HUES48 (cell line): ENCODE measurements around the gene UBAC1.

ENCODE experiments used
- H3K27ac ChIP-seq: one replicate; pipeline ENCODE4 v1.7.0; 2013; ENCODE audit warnings: low read depth, low read length, inconsistent platforms
- H3K27me3 ChIP-seq: 2 replicates; pipeline ENCODE4 v1.6.1; 2013; ENCODE audit warnings: mild to moderate bottlenecking, low read length; ENCODE audit not compliant: control insufficient read depth, insufficient read depth
- H3K36me3 ChIP-seq: 2 replicates; pipeline ENCODE4 v1.6.1; 2013; ENCODE audit warnings: low read length; ENCODE audit not compliant: control insufficient read depth, insufficient read depth
- H3K4me1 ChIP-seq: 2 replicates; pipeline ENCODE4 v1.6.1; 2013; ENCODE audit warnings: mild to moderate bottlenecking, low read length; ENCODE audit not compliant: control insufficient read depth, insufficient read depth
- H3K4me3 ChIP-seq: 2 replicates; pipeline ENCODE4 v1.5.1; 2013; ENCODE audit warnings: mild to moderate bottlenecking, low read depth, low read length
- H3K9ac ChIP-seq: 2 replicates; pipeline ENCODE4 v1.6.1; 2013; ENCODE audit warnings: mild to moderate bottlenecking, low read depth, low read length, moderate library complexity
- H3K9me3 ChIP-seq: 2 replicates; pipeline ENCODE4 v1.6.1; 2013; ENCODE audit warnings: low read length; ENCODE audit not compliant: control insufficient read depth, insufficient read depth

The UBAC1 gene

DNA sequence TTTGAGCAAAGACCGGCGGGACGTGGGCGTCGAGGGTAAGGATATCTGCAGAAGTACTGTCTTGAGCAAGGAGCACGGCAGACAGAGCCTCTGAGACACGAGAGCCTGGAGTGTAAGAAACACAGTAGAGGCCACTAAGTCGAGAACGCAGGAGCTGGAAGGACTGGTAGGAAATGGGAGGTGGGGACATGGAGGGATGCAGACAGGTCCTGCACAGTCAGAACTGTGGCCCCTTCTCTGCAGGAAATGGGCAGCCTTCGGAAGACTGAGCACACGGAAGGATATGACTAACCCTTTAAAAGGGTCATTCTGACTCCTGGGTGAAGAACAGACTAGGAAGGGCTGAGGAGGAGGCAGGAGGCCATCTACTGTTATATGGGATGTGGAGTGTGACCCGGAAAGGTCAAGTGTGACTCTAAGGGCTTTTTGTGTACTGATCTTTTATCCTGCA is 52.4 kb downstream of the UBAC1 start:
- no peaks in the 10 kb centered on the region for H3K27me3 ChIP-seq
- peaks cover 32% of the 10 kb centered on the region for H3K36me3 ChIP-seq
- H3K27ac ChIP-seq: no peak overlapping the region
- H3K4me1 ChIP-seq: peaks cover 13% of the 10 kb centered on the region
- H3K9me3 ChIP-seq: peaks cover 7% of the 10 kb centered on the region
- H3K4me3 ChIP-seq: peak overlapping the region; percentile 74
- H3K9ac ChIP-seq: no peak overlapping the region

DNA sequence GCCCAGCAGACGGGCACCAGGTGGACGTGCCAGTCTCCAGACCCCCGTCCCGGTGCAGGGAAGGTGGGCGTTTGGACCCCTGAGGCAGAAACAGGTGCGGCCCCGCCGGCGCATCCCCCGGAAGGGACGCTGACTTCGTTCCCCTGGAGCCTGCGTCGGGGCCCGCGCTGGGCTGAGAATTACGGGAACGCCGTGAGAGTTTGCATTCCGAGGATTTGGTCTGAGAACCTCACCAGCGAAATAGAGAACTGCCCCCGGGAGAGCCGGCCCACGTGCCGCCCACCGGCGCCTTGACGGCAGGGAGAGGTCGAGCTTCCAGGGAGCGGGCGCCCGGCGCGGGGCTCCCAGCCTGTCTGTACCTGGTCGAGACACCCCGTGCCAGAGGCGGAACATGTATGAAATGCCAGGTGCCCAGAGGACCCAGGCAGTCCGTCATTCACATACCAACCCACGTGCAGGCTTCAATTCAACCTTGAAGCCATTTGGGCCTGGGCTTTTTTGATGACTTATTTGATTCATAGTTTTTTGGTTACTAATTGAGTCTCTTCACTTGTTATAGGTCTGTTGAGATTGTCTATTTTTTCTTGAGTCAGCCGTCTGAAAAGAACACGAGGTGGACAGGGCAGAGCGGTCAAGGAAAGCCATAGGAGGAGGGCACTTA is 53.0 kb downstream of the UBAC1 start:
- H3K27me3 ChIP-seq: no peaks in the 10 kb centered on the region
- H3K27ac ChIP-seq: peak overlapping the region; percentile 42
- peaks cover 27% of the 10 kb centered on the region for H3K36me3 ChIP-seq
- H3K9ac ChIP-seq: no peak overlapping the region
- peak overlapping the region; percentile 74 for H3K4me3 ChIP-seq
- H3K4me1 ChIP-seq: peaks cover 18% of the 10 kb centered on the region
- 0 out of 2 replicates have a peak, but pooled peaks cover 2% of the 10 kb centered on the region for H3K9me3 ChIP-seq

DNA sequence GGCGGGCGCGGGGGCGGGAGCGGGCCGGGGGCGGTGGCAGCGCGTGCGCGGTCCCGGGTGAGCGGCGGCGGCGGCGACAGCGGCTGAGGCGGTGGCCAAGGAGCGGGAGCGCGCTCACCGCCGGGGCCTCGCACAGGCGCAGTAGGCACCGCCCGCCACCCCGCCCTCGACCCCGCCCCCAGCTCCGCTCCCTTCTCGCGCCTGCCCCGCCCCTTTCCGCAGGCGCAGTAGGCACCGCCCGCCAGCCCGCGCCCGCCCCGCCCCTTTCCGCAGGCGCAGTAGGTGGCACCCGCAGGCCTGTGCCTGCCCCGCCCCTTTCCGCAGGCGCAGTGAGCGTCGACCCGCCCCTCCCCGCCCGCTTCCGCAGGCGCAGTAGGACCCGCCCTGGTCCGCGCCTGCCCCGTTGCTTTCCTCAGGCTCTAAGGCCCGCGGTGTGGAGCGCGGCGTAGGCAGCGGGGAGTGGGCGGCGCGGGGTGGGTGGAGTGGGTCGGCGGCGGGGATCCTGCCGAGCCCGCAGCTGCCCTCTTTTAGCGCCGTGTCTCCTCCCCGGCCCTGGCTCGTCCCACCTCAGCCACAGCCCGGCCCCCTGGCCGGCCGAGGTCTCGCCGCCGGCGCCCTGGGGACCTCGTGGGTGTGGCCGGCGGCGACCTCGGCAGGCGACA is 53.6 kb downstream of the UBAC1 start, which contains the start of gene CAMSAP1:
TSS of gene CAMSAP1 (minus strand) at position 116 of the 662 bp plus-strand sequence. CDS start 387 bp downstream, outside the sequence.
- Histone ChIP-seq H3K9ac (peak within 1 kb of the TSS; percentile 59; the same call in 1 of the 2 replicates), H3K27ac (peak within 1 kb of the TSS; percentile 76), H3K27me3 (no peaks in the 10 kb centered on the region), H3K36me3 (peaks cover 24% of the 10 kb centered on the region), H3K9me3 (0 out of 2 replicates have a peak, but pooled peaks cover 2% of the 10 kb centered on the region), H3K4me1 (peaks cover 25% of the 10 kb centered on the region), H3K4me3 (peak within 1 kb of the TSS; percentile 80)

DNA sequence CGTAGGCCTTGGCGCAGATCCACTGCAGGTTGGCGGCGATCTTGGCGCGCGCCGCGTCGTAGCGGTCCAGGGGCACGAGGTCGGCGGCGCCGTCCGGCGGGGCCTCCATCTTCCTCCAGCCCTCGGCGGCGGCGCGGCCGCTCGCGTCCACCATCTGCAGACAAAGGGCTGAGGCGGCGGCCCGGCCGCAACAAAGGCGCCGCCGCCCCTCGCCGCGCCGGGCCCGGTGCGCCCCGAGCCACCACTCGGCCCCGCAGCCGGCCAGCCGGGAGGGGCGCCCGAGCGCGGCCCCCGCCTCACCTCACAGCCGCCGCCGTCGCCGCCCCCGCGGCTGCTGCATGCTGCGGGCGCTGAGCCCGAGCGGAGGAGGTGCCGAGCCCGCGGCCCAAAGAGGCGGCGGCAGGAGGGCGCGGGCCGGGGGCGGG is 54.2 kb downstream of the UBAC1 start:
- H3K27me3 ChIP-seq: no peaks in the 10 kb centered on the region
- H3K36me3 ChIP-seq: peaks cover 27% of the 10 kb centered on the region
- H3K27ac ChIP-seq: peak overlapping the region; percentile 76
- H3K4me3 ChIP-seq: peak overlapping the region; percentile 80; the same call in 1 of the 2 replicates
- 0 out of 2 replicates have a peak, but pooled peaks cover 2% of the 10 kb centered on the region for H3K9me3 ChIP-seq
- H3K9ac ChIP-seq: peak overlapping the region; percentile 59; the same call in 1 of the 2 replicates
- peaks cover 25% of the 10 kb centered on the region for H3K4me1 ChIP-seq

DNA sequence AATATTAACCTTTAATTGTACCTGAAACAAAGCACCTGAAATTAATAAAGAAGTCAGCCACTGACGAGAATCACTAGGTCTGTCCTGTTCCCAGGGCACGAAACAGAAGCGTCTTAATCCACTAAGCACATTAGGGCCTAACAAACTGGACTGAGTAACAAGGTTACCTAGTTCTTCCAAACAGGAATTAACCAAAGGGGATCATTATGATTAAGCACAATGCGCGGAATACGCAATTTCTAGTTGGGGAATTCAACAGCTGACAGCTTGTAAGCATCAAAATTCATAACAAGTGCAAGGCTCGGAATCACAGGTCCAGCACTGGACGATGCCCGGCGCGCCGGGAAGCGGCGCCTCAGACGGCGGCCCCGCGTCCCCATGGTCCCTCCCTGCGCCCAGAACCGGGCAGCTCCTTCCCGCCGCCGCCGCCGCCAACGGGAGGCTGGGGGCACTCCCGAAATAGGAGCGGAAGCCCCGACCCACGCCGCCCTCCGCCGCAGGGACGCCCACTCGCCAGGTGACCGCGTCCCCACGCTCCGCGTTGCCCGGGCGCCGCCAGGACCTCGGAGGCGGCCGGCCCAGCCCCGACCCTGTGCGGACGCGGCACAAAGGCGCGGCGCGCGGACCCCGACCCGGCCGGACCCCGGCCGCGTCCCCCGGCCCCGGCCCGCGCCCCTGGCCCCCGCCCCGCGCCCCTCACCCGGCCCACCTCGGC is 54.7 kb downstream of the UBAC1 start:
- Histone ChIP-seq H3K27me3 (no peaks in the 10 kb centered on the region), H3K4me3 (peak overlapping the region; percentile 80), H3K9me3 (0 out of 2 replicates have a peak, but pooled peaks cover 2% of the 10 kb centered on the region), H3K4me1 (peaks cover 25% of the 10 kb centered on the region), H3K27ac (peak overlapping the region; percentile 76), H3K36me3 (peaks cover 21% of the 10 kb centered on the region), H3K9ac (peak overlapping the region; percentile 59; the same call in 1 of the 2 replicates)

DNA sequence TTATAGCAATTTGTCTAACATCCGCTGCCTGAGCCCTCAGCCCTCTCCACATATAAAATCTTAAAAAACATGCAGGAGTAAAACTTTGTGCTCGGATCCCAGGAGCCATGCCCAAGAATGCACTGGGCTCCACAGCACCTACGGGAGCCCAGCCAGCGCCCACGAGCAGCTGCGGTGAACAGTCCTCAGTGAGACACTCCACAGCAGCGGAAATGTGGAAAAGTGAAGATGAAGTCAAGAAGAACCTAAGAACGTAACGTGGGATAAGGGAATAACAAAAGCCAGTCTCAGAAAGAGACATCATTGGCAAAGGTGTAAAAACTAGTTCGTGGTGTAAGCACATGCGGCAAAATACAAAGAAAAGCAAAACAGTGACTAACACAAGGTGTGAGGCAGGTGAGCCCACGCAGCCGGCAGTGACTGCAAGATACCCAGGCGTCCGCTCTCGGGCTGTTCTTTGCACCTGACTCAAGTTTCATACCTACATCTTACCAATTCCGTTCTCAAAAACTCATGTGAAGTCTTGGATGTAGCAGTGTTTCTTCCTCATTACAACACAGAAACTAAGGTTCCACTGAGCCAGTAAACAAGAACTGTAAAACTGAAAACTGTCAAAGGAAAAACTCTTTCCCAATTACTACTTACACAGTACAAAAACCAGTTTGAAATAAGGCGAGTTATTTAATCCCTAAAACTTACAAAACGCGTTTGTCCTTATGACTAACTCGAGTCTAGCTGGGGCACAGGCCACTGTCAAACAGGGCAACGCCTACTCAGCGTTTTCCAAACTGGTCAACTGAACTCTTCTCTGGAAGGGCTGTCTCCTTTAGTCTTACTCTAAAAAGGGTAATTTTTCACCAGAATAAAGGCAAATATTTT is 55.6 kb downstream of the UBAC1 start:
- Histone ChIP-seq H3K4me1 (peaks cover 25% of the 10 kb centered on the region), H3K36me3 (peaks cover 13% of the 10 kb centered on the region), H3K4me3 (peak overlapping the region; percentile 80), H3K27me3 (no peaks in the 10 kb centered on the region), H3K9me3 (0 out of 2 replicates have a peak, but pooled peaks cover 2% of the 10 kb centered on the region), H3K27ac (no peak overlapping the region), H3K9ac (peak overlapping the region; percentile 50; the same call in 1 of the 2 replicates)

DNA sequence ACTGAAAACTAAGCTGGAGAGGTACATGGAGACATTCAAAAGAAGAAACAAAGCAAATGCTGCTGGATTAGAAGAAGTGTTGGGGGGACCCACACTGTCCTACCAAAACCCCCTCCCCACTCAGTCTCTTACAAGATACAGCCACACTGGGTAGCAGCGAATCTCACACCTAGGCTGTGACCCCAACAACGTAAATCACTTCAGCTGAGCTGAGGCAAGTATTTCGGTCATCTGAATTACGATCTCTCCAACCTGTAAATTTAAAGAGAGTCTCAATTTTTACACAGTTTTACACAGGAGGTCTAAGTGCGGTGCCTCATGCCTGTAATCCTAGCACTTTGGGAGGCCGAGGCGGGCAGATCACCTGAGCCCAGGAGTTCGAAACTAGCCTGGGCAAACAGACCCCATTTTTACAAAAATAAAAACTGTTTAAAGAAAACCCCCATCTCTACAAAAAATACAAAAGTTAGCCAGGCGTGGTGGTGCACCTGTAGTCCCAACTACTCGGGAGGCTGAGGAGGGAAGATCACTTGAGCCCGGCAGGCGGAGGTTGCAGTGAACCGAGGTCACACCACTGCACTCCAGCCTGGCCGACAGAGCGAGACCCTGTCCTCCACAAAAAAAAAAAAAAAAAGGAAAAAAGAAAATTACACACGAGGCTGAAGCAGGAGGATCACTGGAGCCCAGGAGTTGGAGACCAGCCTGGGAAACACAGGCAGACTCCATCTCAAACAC is 57.2 kb downstream of the UBAC1 start:
- H3K9ac ChIP-seq: no peak overlapping the region
- H3K9me3 ChIP-seq: 0 out of 2 replicates have a peak, but pooled peaks cover under 1% of the 10 kb centered on the region
- no peaks in the 10 kb centered on the region for H3K27me3 ChIP-seq
- H3K4me3 ChIP-seq: no peak overlapping the region
- peak overlapping the region; percentile 61 for H3K27ac ChIP-seq
- H3K4me1 ChIP-seq: peaks cover 28% of the 10 kb centered on the region
- H3K36me3 ChIP-seq: 0 out of 2 replicates have a peak, but pooled peaks cover 3% of the 10 kb centered on the region

DNA sequence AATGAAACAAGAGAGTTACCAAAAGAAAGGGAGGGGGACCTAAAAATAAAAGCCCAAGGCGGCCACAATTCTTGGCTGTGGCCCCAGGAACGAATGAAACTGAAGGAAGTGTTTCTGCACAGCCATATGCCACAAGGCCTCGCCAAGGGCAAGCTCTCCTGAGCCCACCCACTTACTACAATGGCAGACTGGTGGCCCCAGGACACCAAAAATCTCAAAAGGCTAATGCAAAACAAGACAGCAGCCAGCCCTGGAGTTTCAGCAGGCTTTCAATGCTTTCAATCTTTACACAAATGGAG is 57.9 kb downstream of the UBAC1 start:
- H3K4me1 ChIP-seq: peaks cover 28% of the 10 kb centered on the region
- no peak overlapping the region for H3K27ac ChIP-seq
- H3K36me3 ChIP-seq: 0 out of 2 replicates have a peak, but pooled peaks cover 3% of the 10 kb centered on the region
- no peak overlapping the region for H3K4me3 ChIP-seq
- no peaks in the 10 kb centered on the region for H3K27me3 ChIP-seq
- no peak overlapping the region for H3K9ac ChIP-seq
- H3K9me3 ChIP-seq: no peaks in the 10 kb centered on the region

DNA sequence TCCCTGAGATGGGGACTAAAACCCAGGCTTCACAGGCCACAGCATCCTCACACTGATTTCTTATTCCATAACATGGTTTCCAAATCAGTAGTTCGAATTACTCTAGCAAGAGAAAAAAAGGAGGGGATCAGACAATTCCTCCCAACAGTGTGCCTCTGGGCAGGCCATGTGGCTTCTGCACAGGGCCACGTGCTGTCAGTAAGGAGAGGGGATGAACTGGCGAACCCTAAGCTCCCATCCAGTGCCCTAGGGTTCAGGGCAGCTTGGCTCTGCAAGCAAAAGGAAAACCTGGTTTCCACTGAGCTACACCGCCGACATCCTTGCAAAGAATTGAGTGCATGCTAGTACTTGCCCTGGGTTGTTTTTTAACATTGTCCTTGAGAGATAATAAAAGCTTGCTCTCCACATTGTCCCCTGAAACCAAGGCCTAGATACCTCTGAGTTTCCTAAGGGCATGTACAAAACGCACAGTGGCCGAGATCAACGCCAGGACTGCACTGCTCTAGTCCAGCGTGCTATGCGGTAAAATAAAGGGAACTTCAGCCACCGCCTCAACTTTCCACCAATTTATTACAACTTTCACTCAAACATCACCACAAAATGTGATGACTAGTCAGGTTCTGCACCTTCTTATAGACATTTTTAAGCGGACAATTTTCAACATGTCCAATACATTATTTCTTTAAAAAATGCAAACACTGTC is 58.4 kb downstream of the UBAC1 start:
- Histone ChIP-seq H3K27me3 (no peaks in the 10 kb centered on the region), H3K4me3 (no peak overlapping the region), H3K9me3 (no peaks in the 10 kb centered on the region), H3K27ac (no peak overlapping the region), H3K36me3 (0 out of 2 replicates have a peak, but pooled peaks cover 3% of the 10 kb centered on the region), H3K4me1 (peaks cover 28% of the 10 kb centered on the region), H3K9ac (no peak overlapping the region)
